Esophagus (tissue), 2 donors: ENCODE data around the gene CTSV. TPM values are rescaled to one million over a fixed set of nuclear protein-coding genes. Genes with fewer than 3 reads are reported as not detected.
"Not testable (repeated sequence)": the region's sequence is repeated elsewhere in the genome, so short reads cannot be mapped to it uniquely, and the experiment has no call there.

Experiments used
- H3K27ac ChIP-seq, 2 donors: one replicate each; pipeline ENCODE4 v1.5.1; 2013; ENCODE audit warnings: low read depth in 2 of 2, mild to moderate bottlenecking in 2 of 2, inconsistent platforms in 1 of 2, low read length in 1 of 2, moderate library complexity in 1 of 2
- H3K27me3 ChIP-seq, 2 donors: one replicate each; pipeline ENCODE4 v1.6.1; 2013; ENCODE audit warnings: low read length in 2 of 2, control low read depth in 1 of 2, mild to moderate bottlenecking in 1 of 2; ENCODE audit not compliant: insufficient read depth in 2 of 2, control insufficient read depth in 1 of 2
- H3K36me3 ChIP-seq, 2 donors: one replicate each; pipeline ENCODE4 v1.6.1; 2013; ENCODE audit warnings: low read length in 1 of 2; ENCODE audit not compliant: control insufficient read depth in 2 of 2, insufficient read depth in 2 of 2
- H3K4me1 ChIP-seq, 2 donors: one replicate each; pipeline ENCODE4 v1.6.1; 2013; ENCODE audit warnings: low read length in 1 of 2; ENCODE audit not compliant: control insufficient read depth in 2 of 2, insufficient read depth in 2 of 2
- H3K4me3 ChIP-seq, 2 donors: one replicate each; pipeline ENCODE4 v1.5.1; 2013; ENCODE audit warnings: low read length in 2 of 2, mild to moderate bottlenecking in 2 of 2, low read depth in 1 of 2, moderate library complexity in 1 of 2
- H3K9me3 ChIP-seq, 2 donors: one replicate each; pipeline ENCODE4 v1.6.1; 2013; ENCODE audit warnings: mild to moderate bottlenecking in 2 of 2, low read depth in 1 of 2, low read length in 1 of 2, moderate library complexity in 1 of 2; ENCODE audit not compliant: control insufficient read depth in 2 of 2, insufficient read depth in 1 of 2
- WGBS, 2 donors: extraction: QIAGEN DNeasy Blood & Tissue Kit; methylation state at CpG; one replicate each; pipeline ENCODE4 v1.1.7; 2013; 5-methylcytosine and 5-hydroxymethylcytosine counted together
- polyA plus RNA-seq, 2 donors: library from polyadenylated mRNA; stranded (reverse); fragments of 200-250 nt; gene quantifications; one replicate each; pipeline ENCODE4 v1.2.3, GENCODE V29; 2013
- donor health status: healthy with polysubstance abuse.
- donor health status: Bipolar disorder and iron deficiency.

Gene CTSV
- polyA plus RNA-seq, 2 donors, result 7.9 to 137 TPM

DNA sequence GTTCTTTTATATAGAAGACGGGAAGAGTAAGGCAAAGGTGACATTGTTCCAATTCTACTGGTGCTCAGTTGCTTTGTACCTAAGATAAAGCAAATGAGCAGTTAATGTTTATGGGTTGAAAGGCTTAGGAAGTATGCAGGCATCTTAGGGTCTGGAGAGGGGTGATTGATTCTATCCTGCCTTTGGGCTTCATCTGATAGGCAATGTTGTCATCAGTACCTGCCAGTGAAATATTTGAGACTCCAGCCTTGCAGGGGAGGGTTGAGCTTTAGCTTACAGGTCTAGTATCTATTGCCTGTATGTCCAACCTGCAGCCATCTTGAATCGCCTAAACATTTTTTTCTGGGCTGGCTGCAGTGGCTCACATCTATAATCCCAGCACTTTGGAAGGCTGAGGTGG lies 13.8 kb upstream of the CTSV start:
- Histone ChIP-seq H3K27ac (no peak overlapping the region), H3K4me3 (no peak overlapping the region), H3K9me3 (no peaks in the 10 kb centered on the region), H3K36me3 (no peaks in the 10 kb centered on the region), H3K4me1 (no peaks in the 10 kb centered on the region), H3K27me3 (no peaks in the 10 kb centered on the region)
- WGBS, 2 donors, result 64 to 69% methylated on average over 2 of the region's 2 CpGs

DNA sequence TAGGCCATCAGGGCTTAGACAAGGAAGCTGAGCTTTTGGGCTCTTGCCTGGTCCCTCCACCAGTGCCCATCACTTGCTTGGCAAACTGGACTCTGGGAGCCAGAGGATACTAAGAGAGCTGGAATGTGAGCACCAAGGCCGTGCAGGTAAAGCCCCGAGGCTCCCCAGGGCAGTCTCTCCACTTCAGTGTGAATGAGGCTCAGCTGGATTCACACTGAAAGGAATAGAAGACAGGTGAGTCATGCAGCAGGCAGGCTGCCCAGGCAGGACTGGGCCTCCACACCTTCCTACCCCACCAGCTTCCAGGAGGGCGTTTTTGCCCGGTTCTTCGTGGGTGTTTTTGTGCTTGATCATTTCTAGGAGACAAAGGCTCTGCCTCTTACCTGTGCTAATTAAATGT lies 7.3 kb upstream of the CTSV start:
- Histone ChIP-seq H3K4me1 (no peaks in the 10 kb centered on the region), H3K27ac (no peak overlapping the region), H3K4me3 (no peak overlapping the region), H3K9me3 (no peaks in the 10 kb centered on the region), H3K36me3 (no peaks in the 10 kb centered on the region), H3K27me3 (peaks cover 0 to 3% of the 10 kb centered on the region in 2 donors)
- WGBS, 2 donors, result 31 to 34% methylated on average over 5 of the region's 5 CpGs

DNA sequence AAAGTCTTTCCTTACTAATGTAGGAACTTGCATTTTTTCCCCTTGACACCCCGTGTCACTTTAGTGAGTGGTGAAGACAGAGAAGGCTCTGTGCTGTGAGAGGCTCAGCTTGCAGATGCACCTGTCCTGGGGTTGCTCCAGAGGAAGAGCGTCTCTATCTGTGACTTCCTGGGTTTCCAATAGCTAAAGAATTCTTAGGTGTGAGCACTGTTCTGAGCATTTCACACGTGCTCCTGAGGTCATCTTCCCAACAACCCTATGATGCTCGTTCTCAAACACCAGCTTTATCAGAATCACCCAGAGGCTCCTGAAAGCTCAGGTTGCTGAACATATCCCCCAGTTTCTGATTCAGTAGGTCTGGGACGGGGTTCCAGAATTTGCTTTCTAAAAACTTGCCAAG lies 6.4 kb upstream of the CTSV start:
- H3K9me3 ChIP-seq, result no peaks in the 10 kb centered on the region
- peaks cover 0 to 3% of the 10 kb centered on the region in 2 donors for H3K27me3 ChIP-seq
- no peak overlapping the region for H3K4me3 ChIP-seq
- 70 to 73% methylated on average over 5 of the region's 5 CpGs for WGBS, 2 donors
- H3K27ac ChIP-seq, result no peak overlapping the region
- H3K36me3 ChIP-seq, result no peaks in the 10 kb centered on the region
- no peaks in the 10 kb centered on the region for H3K4me1 ChIP-seq

DNA sequence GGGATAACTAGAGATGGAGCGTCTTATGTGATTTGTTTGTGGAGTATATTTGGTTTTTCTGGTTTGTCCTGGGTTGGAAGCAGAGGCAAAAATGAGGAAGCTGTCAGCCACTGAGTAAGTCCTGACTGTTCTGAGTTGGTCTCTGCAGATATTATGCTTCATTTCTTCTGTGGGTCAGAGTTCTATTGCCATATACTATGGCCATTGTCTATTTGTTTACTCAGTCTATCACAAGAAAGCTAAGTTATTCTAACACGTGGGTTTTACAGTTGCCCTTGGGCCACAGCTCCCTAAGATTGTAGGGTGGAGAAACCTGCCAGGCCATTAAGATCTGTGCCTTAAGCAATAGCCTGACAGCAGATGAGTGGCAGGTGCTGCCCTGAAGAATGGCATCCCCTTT lies 3.0 kb upstream of the CTSV start:
- Histone ChIP-seq H3K4me1 (peaks cover 0 to 2% of the 10 kb centered on the region in 2 donors), H3K27ac (no peak overlapping the region), H3K4me3 (no peak overlapping the region), H3K36me3 (no peaks in the 10 kb centered on the region), H3K9me3 (no peaks in the 10 kb centered on the region), H3K27me3 (peaks cover 0 to 3% of the 10 kb centered on the region in 2 donors)
- WGBS, 2 donors, result 25 to 31% methylated on average over 2 of the region's 2 CpGs

DNA sequence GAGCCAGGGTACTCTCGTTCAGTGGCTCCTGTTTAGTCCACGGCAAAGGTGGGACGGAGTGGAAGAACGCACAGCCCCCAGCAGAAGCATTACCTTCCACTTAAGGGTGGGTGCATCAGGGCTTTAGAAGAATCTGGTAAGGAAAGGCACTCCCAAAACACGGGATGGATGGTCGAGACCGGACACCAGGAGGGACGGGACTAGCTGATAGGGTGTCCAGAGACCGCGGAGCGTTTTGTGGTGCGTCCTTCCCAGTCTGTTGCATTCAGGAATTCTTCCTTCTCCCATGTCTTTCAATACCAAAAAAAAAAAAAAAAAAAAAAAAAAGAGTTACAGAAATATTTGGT lies 545 bp upstream of the CTSV start:
- Histone ChIP-seq H3K36me3 (no peaks in the 10 kb centered on the region), H3K4me1 (peaks cover 0 to 2% of the 10 kb centered on the region in 2 donors), H3K9me3 (no peaks in the 10 kb centered on the region), H3K27ac (no peak overlapping the region), H3K4me3 (peak overlapping the region; percentile 58 to 62), H3K27me3 (peaks cover 0 to 4% of the 10 kb centered on the region in 2 donors)
- 3 to 4% methylated on average over 12 of the region's 12 CpGs for WGBS, 2 donors

DNA sequence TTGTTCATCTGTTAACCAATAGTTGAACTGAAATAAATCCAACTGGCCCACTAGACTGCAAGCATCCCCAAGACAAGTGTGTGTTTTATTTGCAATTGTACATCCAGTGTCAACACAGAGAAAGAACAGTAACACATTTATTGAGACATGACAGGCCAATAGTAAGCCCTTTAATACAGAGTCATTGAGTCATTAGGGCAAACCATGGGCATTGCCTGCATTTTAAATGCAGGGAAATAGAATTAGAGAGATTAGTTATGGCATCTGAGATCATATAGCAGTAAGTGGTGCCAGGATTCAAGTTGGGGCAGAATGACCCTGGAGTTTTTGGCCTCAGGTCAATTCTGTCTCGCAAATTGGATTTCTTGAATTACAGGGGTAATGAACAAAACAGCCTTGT lies 15.4 kb downstream of the CTSV start:
- not testable (repeated sequence) for H3K4me1 ChIP-seq, H3K36me3 ChIP-seq, H3K9me3 ChIP-seq, H3K27me3 ChIP-seq, H3K4me3 ChIP-seq, H3K27ac ChIP-seq
- WGBS, 2 donors, result 49 to 78% methylated on average over 1 of the region's 1 CpG

DNA sequence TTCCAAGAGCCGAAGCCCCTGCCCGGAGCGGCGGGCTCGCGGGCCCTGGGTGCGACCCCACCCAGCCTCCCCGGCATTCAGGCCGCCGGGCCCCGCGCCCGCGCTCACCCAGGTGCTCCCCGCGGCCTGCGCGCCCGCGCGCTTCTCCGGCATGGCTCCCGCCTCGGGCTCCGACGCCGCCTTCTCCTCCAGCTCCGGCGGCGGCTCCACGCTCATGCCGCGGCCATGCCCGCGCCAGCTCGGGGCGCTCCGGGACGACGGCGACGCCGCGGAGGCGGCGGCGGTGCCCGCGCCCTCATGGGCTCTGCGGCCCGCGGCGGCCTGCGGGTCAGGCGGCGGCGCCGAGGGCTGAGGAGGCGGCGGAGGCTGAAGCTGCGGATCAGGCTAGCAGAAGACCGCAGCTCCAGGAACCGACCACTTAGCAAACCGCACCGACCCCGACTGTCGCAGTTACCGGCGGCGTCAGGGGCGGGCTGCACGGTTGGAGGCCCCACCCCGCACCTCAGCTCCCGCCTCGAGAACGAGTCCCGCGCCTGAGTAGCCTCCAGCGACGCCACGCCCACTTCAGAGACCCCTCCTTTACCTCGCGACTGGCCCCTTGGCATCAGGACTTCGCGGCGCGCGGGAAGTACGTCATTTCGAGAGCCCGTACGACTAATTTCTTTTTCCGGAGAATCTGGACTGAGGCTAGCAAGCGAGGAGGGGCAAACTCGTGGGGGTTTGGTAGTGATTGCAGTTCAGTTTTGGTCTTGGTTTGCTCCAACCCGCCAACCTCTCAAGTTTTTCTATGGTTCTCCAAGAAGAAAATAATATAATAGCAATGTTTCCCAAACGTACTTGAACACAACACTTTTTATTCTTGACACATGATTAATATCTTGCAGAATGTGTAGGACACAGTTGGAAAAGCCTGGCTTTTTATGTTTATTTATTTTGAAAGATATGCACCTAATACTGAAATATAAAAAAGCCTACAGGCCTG lies 25.5 kb downstream of the CTSV start:
- Histone ChIP-seq H3K4me3 (peak overlapping the region; percentile 69 to 73), H3K27ac (peak overlapping the region; percentile 94 to 95)
- not testable (repeated sequence) for H3K4me1 ChIP-seq, H3K9me3 ChIP-seq, H3K27me3 ChIP-seq, H3K36me3 ChIP-seq
- 1% methylated on average over 51 to 97 of the region's 97 CpGs for WGBS, 2 donors

DNA sequence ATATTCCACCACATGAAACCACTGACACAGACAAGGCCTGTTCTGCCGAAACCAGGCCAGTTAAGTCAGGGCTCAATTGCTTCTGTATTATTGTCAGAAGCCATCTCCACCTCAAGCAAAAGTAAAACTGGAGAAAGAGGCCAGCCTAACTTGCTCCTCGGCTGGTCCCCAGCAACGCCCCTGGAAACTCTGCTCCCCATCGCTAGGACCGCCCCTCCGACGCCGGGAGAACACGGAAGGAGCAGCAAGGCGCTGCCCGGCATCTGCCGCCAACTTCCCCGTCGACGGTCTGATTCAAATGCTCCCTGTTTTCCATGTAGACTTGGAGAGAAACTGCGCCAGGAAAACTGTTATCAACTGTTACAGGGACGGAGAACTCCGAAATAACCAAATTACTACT lies 26.3 kb downstream of the CTSV start:
- H3K27me3 ChIP-seq, H3K36me3 ChIP-seq, H3K4me1 ChIP-seq, H3K9me3 ChIP-seq: not testable (repeated sequence)
- peak overlapping the region; percentile 69 to 73 for H3K4me3 ChIP-seq
- peak overlapping the region; percentile 65 to 67 for H3K27ac ChIP-seq
- 0% methylated on average over 14 to 16 of the region's 18 CpGs for WGBS, 2 donors

DNA sequence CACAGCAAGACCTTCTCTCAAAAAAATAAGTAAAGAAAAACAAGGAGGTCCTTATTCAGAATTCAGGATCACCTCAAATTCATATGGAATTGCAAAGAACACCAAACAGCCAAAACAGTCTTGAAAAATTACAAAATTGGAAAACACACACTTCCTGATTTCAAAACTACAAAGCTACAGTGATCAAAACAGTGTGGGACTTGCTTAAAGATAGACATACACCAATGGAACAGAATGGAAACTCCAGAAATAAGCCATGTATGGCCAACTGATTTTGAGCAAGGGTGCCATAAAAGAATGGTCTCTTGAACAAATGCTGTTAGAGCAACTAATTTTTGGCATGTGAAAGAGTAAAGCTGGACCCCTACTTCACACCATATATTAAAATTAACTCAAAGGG lies 36.7 kb downstream of the CTSV start:
- not testable (repeated sequence) for H3K4me3 ChIP-seq, H3K36me3 ChIP-seq, H3K9me3 ChIP-seq

DNA sequence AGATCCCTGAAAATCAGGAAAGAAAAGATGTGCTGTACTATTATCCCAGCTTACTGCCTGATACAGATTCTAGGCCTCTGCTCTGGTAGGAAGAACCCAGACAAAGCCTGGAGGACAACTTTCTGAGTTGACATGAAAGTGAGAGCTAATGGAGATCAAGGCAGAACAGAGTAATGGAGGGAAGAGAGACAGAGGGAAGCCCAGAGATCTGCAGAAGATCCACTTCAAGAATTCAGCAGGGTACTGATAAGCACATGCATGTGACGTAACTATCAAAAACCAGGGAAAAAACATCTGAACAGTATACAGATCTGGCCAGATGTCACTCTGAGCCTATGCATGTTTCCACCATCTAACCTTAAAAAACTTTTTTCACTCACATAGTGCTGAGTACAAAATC lies 37.6 kb downstream of the CTSV start:
- not testable (repeated sequence) for H3K4me3 ChIP-seq, H3K9me3 ChIP-seq, H3K36me3 ChIP-seq, H3K27me3 ChIP-seq, H3K4me1 ChIP-seq, H3K27ac ChIP-seq
- 89 to 100% methylated on average over 1 of the region's 1 CpG for WGBS, 2 donors

More for the DNA sequence above, 36.7 kb downstream of the CTSV start:
- not testable (repeated sequence) for H3K4me1 ChIP-seq, H3K27ac ChIP-seq, H3K27me3 ChIP-seq
